ENCODE measurements around the gene BZW2. TPM values are rescaled to one million over a fixed set of nuclear protein-coding genes. Genes with fewer than 3 reads are reported as not detected.

Gene BZW2
- polyA plus RNA-seq, 3 donors: 19.0 to 45.2 (median 36.4) TPM

- Histone ChIP-seq H3K4me1 (ENCODE audit: control insufficient read depth in 1 of 2, insufficient read depth in 2 of 2, low read length in 2 of 2) (no peaks in the 10 kb centered on the region), H3K9me3 (replicated peaks in 1 of 2; ENCODE audit: control insufficient read depth in 1 of 2, insufficient read depth in 1 of 2, low read length in 2 of 2) (no peaks in the 10 kb centered on the region), H3K27ac (ENCODE audit: low read depth in 1 of 2, low read length in 2 of 2) (no peak overlapping the region), H3K9ac (ENCODE audit: insufficient read depth, low read length, poor library complexity, severe bottlenecking) (no peak overlapping the region), H3K36me3 (replicated peaks in 1 of 2; ENCODE audit: control insufficient read depth in 1 of 2, insufficient read depth in 2 of 2, low read length in 2 of 2) (no peaks in the 10 kb centered on the region), H3K27me3 (ENCODE audit: control insufficient read depth in 2 of 2, insufficient read depth in 2 of 2, low read length in 2 of 2) (no peaks in the 10 kb centered on the region), H3K79me2 (ENCODE audit: insufficient read depth, low read length) (no peaks in the 10 kb centered on the region), H3K4me3 (replicated peaks in 1 of 3; ENCODE audit: low read depth in 2 of 3, low read length in 3 of 3) (no peak overlapping the region), H3K4me2 (replicated peaks; ENCODE audit: extremely low read depth, low read length, poor library complexity, severe bottlenecking) (no peak overlapping the region), H4K20me1 (ENCODE audit: insufficient read depth, low read length) (no peaks in the 10 kb centered on the region), H2AFZ (ENCODE audit: insufficient read depth, low read depth, low read length, poor library complexity, severe bottlenecking) (no peak overlapping the region)
- H3K36me3 Mint-ChIP-seq: no peaks in the 10 kb centered on the region
- TF ChIP-seq, protein P1, sequence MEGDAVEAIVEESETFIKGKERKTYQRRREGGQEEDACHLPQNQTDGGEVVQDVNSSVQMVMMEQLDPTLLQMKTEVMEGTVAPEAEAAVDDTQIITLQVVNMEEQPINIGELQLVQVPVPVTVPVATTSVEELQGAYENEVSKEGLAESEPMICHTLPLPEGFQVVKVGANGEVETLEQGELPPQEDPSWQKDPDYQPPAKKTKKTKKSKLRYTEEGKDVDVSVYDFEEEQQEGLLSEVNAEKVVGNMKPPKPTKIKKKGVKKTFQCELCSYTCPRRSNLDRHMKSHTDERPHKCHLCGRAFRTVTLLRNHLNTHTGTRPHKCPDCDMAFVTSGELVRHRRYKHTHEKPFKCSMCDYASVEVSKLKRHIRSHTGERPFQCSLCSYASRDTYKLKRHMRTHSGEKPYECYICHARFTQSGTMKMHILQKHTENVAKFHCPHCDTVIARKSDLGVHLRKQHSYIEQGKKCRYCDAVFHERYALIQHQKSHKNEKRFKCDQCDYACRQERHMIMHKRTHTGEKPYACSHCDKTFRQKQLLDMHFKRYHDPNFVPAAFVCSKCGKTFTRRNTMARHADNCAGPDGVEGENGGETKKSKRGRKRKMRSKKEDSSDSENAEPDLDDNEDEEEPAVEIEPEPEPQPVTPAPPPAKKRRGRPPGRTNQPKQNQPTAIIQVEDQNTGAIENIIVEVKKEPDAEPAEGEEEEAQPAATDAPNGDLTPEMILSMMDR (IDR thresholded peaks at IDR 0.05): no peak
- H3K9me3 Mint-ChIP-seq: peaks cover 0 to 6% (median 2%) of the 10 kb centered on the region in 7 donors
- peaks cover 0 to 4% (median 0%) of the 10 kb centered on the region in 3 donors for H3K27me3 Mint-ChIP-seq (ENCODE audit: low read depth in 3 of 3)
- intact Hi-C loops (cut with micrococcal nuclease): no loop called here
- H3K4me3 Mint-ChIP-seq: no peak overlapping the region
- H3K4me1 Mint-ChIP-seq: peaks cover 6% of the 10 kb centered on the region
- WGBS (ENCODE audit: insufficient coverage): 88% methylated on average over 2 of the region's 3 CpGs
- no peak overlapping the region for H3K27ac Mint-ChIP-seq
- no peak for DNase-seq
These were observed 85.0 kb downstream of the BZW2 start for GRCh38 chr7:16730937-16731336.

GRCh38 chr7:16732828-16733227 lies 86.8 kb downstream of the BZW2 start:
- WGBS (ENCODE audit: insufficient coverage): no CpG with 5 or more reads among the region's 4 CpGs
- Histone ChIP-seq H3K4me3 (replicated peaks in 1 of 3; ENCODE audit: low read depth in 2 of 3, low read length in 3 of 3) (no peak overlapping the region), H4K20me1 (ENCODE audit: insufficient read depth, low read length) (no peaks in the 10 kb centered on the region), H3K36me3 (replicated peaks in 1 of 2; ENCODE audit: control insufficient read depth in 1 of 2, insufficient read depth in 2 of 2, low read length in 2 of 2) (no peaks in the 10 kb centered on the region), H3K27me3 (ENCODE audit: control insufficient read depth in 2 of 2, insufficient read depth in 2 of 2, low read length in 2 of 2) (no peaks in the 10 kb centered on the region), H3K9ac (ENCODE audit: insufficient read depth, low read length, poor library complexity, severe bottlenecking) (no peak overlapping the region), H2AFZ (ENCODE audit: insufficient read depth, low read depth, low read length, poor library complexity, severe bottlenecking) (no peak overlapping the region), H3K9me3 (replicated peaks in 1 of 2; ENCODE audit: control insufficient read depth in 1 of 2, insufficient read depth in 1 of 2, low read length in 2 of 2) (no peaks in the 10 kb centered on the region), H3K4me2 (replicated peaks; ENCODE audit: extremely low read depth, low read length, poor library complexity, severe bottlenecking) (no peak overlapping the region), H3K79me2 (ENCODE audit: insufficient read depth, low read length) (no peaks in the 10 kb centered on the region), H3K4me1 (ENCODE audit: control insufficient read depth in 1 of 2, insufficient read depth in 2 of 2, low read length in 2 of 2) (no peaks in the 10 kb centered on the region), H3K27ac (ENCODE audit: low read depth in 1 of 2, low read length in 2 of 2) (no peak overlapping the region)
- TF ChIP-seq, protein P1 (IDR thresholded peaks at IDR 0.05): no peak
- H3K27me3 Mint-ChIP-seq (ENCODE audit: low read depth in 3 of 3): peaks cover 0 to 4% (median 0%) of the 10 kb centered on the region in 3 donors
- DNase-seq: no peak
- no peaks in the 10 kb centered on the region for H3K36me3 Mint-ChIP-seq
- peaks cover 6% of the 10 kb centered on the region for H3K4me1 Mint-ChIP-seq
- intact Hi-C loops (cut with micrococcal nuclease): no loop called here
- H3K27ac Mint-ChIP-seq: no peak overlapping the region
- H3K9me3 Mint-ChIP-seq: peaks cover 0 to 6% (median 2%) of the 10 kb centered on the region in 7 donors
- H3K4me3 Mint-ChIP-seq: no peak overlapping the region
